Measurements from ENCODE around the gene PIK3CD.

- TF ChIP-seq CTCF (conservative IDR thresholded peaks at IDR 0.05 in 1 of 2, IDR thresholded peaks at IDR 0.05 in 1 of 2; ENCODE audit: extremely low read depth in 1 of 2, insufficient read depth in 1 of 2, low read depth in 1 of 2, low read length in 2 of 2) (no peak), EZH2 (IDR thresholded peaks at IDR 0.05; ENCODE audit: borderline replicate concordance, low read length) (no peak)
Observed at GRCh38 chr1:9774712-9775679, 123.5 kb downstream of the PIK3CD start.
